Panc1 (cell line): Measurements from ENCODE around the gene CA12. TPM values are rescaled to one million over a fixed set of nuclear protein-coding genes. Genes with fewer than 3 reads are reported as not detected.

ENCODE experiments used
- ATAC-seq: fragments of 200-7000 bp; cut with Tn5 transposase; 2 replicates; pipeline ENCODE4 v1.9.1; 2020; ENCODE audit warnings: mild to moderate bottlenecking, moderate library complexity
- BruUV-seq: library from RNA; stranded (reverse); fragments of 400-500 nt; replicated peaks from 2 replicates; lab custom pipeline; 2021; lab: Mats Ljungman, UMichigan
- CTCF ChIA-PET: fragments of 300-600 bp; sonication (Branson Sonifier 250); formaldehyde crosslinking; loops from one replicate; lab custom pipeline; 2022; ENCODE audit warnings: antibody characterized with exemption; lab: Charles Lee
- POLR2A ChIA-PET: fragments of 300-600 bp; sonication (Branson Sonifier 250); formaldehyde crosslinking; loops from one replicate; lab custom pipeline; 2022; ENCODE audit warnings: antibody characterized with exemption; lab: Charles Lee
- DNase-seq: peaks from one replicate; pipeline ENCODE4 v3.0.0-alpha.2; 2010; ENCODE audit warnings: low read depth, low spot score
- H3K27ac ChIP-seq: 2 replicates; pipeline ENCODE4 v1.5.1; 2011; ENCODE audit warnings: mild to moderate bottlenecking, low read length, inconsistent platforms
- H3K27me3 ChIP-seq: fragments of 200-500 bp; sonication (Bioruptor generic); 2 replicates; pipeline ENCODE4 v1.6.0; 2014; ENCODE audit warnings: low read length, inconsistent platforms; ENCODE audit not compliant: control insufficient read depth, insufficient read depth
- H3K36me3 ChIP-seq: fragments of 200-500 bp; sonication (Bioruptor generic); 2 replicates; pipeline ENCODE4 v1.5.1; 2014; ENCODE audit warnings: inconsistent platforms, mild to moderate bottlenecking, low read length, moderate library complexity; ENCODE audit not compliant: control insufficient read depth, insufficient read depth
- H3K4me1 ChIP-seq: 2 replicates; pipeline ENCODE4 v1.5.1; 2011; ENCODE audit warnings: inconsistent platforms, mild to moderate bottlenecking, low read length, moderate library complexity; ENCODE audit not compliant: control insufficient read depth, insufficient read depth
- H3K4me3 ChIP-seq, 2 experiments: 2 replicates each; pipeline ENCODE4 v1.5.1; 2011 to 2012; ENCODE audit warnings: low read depth in 2 of 2, low read length in 2 of 2, mild to moderate bottlenecking in 2 of 2, inconsistent platforms in 1 of 2, moderate library complexity in 1 of 2
- H3K9me3 ChIP-seq: fragments of 200-500 bp; sonication (Bioruptor generic); 2 replicates; pipeline ENCODE4 v1.5.1; 2014; ENCODE audit warnings: low read depth, mild to moderate bottlenecking, inconsistent platforms, low read length, moderate library complexity; ENCODE audit not compliant: control insufficient read depth, insufficient read depth
- POLR2AphosphoS5 ChIP-seq: IDR thresholded peaks from 2 replicates; pipeline ENCODE4 v1.6.1; 2012; ENCODE audit warnings: mild to moderate bottlenecking, low read depth, low read length, moderate library complexity
- REST ChIP-seq, 2 experiments: IDR thresholded peaks; 2 replicates each; pipeline ENCODE4 v1.6.1; 2011 to 2012; ENCODE audit warnings: low read depth in 2 of 2, control low read depth in 1 of 2, low read length in 1 of 2, mild to moderate bottlenecking in 1 of 2, moderate library complexity in 1 of 2; ENCODE audit not compliant: insufficient read depth in 1 of 2
- SIN3A ChIP-seq: IDR thresholded peaks from 2 replicates; pipeline ENCODE4 v1.6.1; 2012; ENCODE audit warnings: low read depth, mild to moderate bottlenecking, low read length, moderate library complexity, borderline replicate concordance; ENCODE audit not compliant: insufficient read depth
- TCF7L2 ChIP-seq: IDR thresholded peaks from 2 replicates; pipeline ENCODE4 v1.6.1; 2011; ENCODE audit warnings: mild to moderate bottlenecking, low read depth, low read length, inconsistent platforms
- in situ Hi-C: cut with HindIII; loops from 2 replicates; pipeline ENCODE4 v1.10.0; 2016; ENCODE audit warnings: low sequenced_read_pairs, low pct_unique_long_range_greater_than_20kb
- intact Hi-C: fragments of 100-400 bp; cut with micrococcal nuclease; formaldehyde crosslinking; loops from one replicate; pipeline ENCODE4 v1.10.0; 2022; ENCODE audit not compliant: unreplicated experiment
- total RNA-seq: library from RNA; stranded (reverse); gene quantifications from one replicate; pipeline ENCODE4 v1.2.1, GENCODE V29; 2021; ENCODE audit not compliant: unreplicated experiment
- TF ChIP-seq, protein P1 (sequence below): fragments of 450-650 bp; IDR thresholded peaks from 2 replicates; pipeline ENCODE4 v1.5.1; 2017; ENCODE audit warnings: mild to moderate bottlenecking

CA12 gene
- total RNA-seq, 1 experiment from 2014 or later = 0.74 TPM

DNA sequence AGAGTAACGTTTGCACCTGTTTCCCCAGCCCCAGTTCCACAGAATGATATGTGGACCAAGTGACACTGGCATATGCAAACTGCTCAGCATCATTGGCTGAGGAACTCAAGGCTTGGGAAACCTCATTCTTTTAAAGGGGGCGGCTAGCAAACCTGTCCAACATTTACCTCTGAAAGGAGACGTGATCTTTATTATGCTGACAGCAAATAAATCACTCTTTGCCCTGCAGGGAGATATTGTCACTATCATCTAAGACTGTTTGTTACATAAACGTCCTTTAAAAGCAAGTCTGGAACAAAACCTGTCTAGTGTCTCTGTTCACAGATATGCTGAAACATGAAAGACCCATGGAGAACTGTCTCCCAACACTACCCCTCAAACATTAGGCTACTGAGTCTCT lies 21.5 kb downstream of the CA12 start:
- BruUV-seq = no TSS peak
- Histone ChIP-seq H3K9me3 (no peaks in the 10 kb centered on the region), H3K4me1 (no peaks in the 10 kb centered on the region), H3K36me3 (no peaks in the 10 kb centered on the region), H3K27ac (no peak overlapping the region), H3K27me3 (peaks cover 8% of the 10 kb centered on the region), H3K4me3 (no peak overlapping the region)
- in situ Hi-C loops (no loop called here), intact Hi-C loops (no loop called here)
- TF ChIP-seq, protein P1, sequence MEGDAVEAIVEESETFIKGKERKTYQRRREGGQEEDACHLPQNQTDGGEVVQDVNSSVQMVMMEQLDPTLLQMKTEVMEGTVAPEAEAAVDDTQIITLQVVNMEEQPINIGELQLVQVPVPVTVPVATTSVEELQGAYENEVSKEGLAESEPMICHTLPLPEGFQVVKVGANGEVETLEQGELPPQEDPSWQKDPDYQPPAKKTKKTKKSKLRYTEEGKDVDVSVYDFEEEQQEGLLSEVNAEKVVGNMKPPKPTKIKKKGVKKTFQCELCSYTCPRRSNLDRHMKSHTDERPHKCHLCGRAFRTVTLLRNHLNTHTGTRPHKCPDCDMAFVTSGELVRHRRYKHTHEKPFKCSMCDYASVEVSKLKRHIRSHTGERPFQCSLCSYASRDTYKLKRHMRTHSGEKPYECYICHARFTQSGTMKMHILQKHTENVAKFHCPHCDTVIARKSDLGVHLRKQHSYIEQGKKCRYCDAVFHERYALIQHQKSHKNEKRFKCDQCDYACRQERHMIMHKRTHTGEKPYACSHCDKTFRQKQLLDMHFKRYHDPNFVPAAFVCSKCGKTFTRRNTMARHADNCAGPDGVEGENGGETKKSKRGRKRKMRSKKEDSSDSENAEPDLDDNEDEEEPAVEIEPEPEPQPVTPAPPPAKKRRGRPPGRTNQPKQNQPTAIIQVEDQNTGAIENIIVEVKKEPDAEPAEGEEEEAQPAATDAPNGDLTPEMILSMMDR = no peak
- no peak for TF ChIP-seq REST (IDR thresholded peaks at IDR 0.05; ENCODE audit: insufficient read depth in 1 of 2, low read depth in 2 of 2, low read length in 1 of 2)
- no peak for TF ChIP-seq POLR2AphosphoS5
- TF ChIP-seq TCF7L2 = no peak
- TF ChIP-seq SIN3A = no peak
- CTCF ChIA-PET = interaction anchor here (0.7 kb wide), 1 partner anchor 26 kb away, joined by 3 read pairs; no protein-coding TSS in a partner anchor
- DNase-seq (no peak), ATAC-seq (no peak)
- POLR2A ChIA-PET = no interaction called here

GRCh38 chr15:63358241-63359029 lies 23.2 kb downstream of the CA12 start:
- H3K36me3 ChIP-seq = no peaks in the 10 kb centered on the region
- no peaks in the 10 kb centered on the region for H3K4me1 ChIP-seq
- intact Hi-C loops (no loop called here), in situ Hi-C loops (no loop called here)
- no peak for DNase-seq
- H3K27me3 ChIP-seq = peaks cover 8% of the 10 kb centered on the region
- no peak overlapping the region for H3K4me3 ChIP-seq
- no TSS peak for BruUV-seq
- no peak for ATAC-seq
- no peak overlapping the region for H3K27ac ChIP-seq
- TF ChIP-seq, protein P1 = no peak
- TF ChIP-seq REST (IDR thresholded peaks at IDR 0.05; ENCODE audit: insufficient read depth in 1 of 2, low read depth in 2 of 2, low read length in 1 of 2) (no peak), TCF7L2 (no peak), POLR2AphosphoS5 (no peak), SIN3A (no peak)
- H3K9me3 ChIP-seq = no peaks in the 10 kb centered on the region
- CTCF ChIA-PET = no interaction called here
- POLR2A ChIA-PET = interaction anchor here (0.6 kb wide), 1 partner anchor 192 kb away, joined by 7 read pairs; no protein-coding TSS in a partner anchor
